Islet precursor cell (in vitro differentiated cells): ENCODE data around the gene CPNE6.
"Not testable (repeated sequence)": the region's sequence is repeated elsewhere in the genome, so short reads cannot be mapped to it uniquely, and the experiment has no call there.

Experiments used
- DNase-seq: peaks from one replicate; pipeline ENCODE4 v3.0.0-alpha.2; 2018

The CPNE6 gene

DNA sequence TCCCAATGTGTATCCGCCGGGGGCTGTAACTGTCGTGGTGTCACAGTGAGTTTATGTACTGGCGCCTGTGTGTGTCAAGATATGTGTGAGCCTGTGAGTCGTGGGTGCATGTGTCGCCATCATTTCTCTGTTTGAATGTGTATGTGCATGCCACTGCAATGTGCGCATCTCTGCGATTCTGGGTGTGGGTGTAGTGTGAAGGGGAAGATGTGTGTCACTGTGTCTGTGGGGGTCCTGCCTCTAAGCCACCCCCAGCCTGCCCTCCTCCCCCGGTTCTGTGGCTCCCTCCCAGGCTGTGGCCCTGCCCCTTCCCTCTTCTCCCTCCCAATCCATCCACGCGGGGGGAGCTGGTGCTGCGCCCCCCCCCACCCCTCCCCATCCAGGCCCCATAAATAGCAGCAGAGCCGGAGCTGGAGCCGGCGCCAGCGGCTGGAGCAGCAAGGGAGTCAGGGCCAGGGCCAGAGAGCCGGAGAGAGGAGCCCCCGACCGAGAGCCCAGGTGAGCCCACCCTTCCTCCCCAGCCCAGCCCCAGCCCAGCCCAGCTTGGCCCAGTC, at the start of gene CPNE6:
TSS of gene CPNE6 (plus strand) at position 419 of the 554 bp plus-strand sequence. CDS start 1,375 bp downstream, outside the sequence.
- DNase-seq = no peak

DNA sequence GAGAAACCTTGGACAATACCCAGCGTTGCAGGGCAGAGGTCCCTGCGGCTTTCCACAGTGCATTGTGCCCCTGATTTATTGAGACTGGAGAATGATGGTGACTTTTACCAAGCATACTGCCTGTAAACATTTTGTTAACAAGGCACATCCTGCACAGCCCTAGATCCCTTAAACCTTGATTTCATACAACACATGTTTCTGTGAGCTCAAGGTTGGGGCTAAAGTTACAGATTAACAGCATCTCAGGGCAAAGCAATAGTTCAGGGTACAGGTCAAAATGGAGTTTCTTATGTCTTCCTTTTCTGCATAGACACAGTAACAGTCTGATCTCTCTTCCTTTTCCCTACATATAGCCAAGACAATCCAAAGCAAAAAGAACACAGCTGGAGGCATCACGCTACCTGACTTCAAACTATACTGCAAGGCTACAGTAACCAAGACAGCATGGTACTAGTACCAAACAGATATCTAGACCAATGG, 46.4 kb upstream of the CPNE6 start:
- not testable (repeated sequence) for DNase-seq

DNA sequence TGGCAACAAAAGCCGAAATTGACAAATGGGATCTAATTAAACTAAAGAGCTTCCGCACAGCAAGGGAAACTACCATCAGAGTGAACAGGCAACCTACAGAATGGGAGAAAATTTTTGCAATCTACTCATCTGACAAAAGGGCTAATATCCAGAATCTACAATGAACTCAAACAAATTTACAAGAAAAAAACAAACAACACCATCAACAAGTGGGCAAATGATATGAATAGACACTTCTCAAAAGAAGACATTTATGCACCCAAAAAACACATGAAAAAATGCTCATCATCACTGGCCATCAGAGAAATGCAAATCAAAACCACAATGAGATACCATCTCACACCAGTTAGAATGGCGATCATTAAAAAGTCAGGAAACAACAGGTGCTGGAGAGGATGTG, 41.7 kb upstream of the CPNE6 start:
- not testable (repeated sequence) for DNase-seq

DNA sequence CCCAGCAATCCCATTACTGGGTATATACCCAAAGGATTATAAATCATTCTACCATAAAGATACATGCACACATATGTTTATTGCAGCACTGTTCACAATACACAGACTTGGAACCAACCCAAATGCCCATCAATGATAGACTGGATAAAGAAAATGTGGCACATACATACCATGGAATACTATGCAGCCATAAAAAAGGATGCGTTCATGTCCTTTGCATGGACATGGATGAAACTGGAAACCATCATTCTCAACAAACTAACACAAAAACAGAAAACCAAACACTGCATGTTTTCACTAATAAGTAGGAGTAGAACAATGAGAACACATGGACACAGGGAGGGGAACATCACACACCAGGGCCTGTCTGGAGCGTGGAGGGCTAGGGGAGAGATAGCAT, 40.0 kb upstream of the CPNE6 start:
- not testable (repeated sequence) for DNase-seq

DNA sequence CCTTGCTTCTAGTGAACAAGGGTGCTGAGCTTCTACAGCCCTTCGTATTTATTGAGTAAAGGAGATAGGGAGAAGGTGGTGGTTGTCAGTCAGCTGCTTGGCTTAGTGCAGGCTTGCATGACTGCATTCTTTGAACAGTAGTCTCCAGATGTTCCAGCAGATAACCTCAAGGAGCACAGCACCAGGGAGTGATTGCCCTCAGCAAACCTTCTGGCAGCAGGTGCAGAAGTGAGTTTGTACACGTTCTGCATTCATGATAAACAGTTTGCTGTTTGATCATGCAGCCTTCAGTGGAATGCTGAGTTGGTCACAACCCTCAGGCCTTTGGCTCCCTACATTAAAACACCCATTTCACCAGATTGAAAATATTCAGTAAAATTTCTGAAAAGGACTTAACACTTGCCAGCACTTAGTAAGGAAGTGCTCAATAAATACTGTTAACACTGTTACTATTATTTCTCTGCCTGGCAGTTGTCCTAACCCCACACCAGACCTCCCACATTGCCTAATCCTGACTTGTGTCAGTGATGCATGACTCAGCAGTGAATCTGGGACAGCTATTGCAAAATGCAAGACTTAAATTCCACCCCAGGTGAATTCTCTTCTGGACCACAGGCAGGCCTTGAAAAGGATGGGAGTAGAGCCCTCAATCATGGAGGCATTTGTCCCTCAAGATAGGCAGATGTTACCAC, 38.5 kb upstream of the CPNE6 start:
- no peak for DNase-seq

DNA sequence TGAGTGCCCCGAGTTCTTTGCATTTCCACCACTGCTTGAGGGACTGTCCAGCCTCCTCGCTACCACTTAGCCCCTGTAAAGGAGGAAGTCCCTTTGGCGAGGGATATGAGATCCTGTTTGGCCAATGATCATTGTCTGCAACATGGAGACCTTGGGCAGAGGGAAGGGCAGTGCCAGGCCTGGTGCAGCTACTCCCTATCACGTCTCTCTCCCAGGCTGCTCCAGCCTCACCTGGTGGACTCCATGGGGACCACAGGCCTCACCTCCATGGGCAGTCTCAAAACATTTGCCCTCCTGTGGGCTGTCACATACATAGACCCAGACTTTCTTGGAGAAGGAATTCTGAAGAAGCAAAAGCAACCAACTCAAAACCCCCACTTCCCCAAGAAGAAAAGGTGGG, 35.6 kb upstream of the CPNE6 start:
- not testable (repeated sequence) for DNase-seq

DNA sequence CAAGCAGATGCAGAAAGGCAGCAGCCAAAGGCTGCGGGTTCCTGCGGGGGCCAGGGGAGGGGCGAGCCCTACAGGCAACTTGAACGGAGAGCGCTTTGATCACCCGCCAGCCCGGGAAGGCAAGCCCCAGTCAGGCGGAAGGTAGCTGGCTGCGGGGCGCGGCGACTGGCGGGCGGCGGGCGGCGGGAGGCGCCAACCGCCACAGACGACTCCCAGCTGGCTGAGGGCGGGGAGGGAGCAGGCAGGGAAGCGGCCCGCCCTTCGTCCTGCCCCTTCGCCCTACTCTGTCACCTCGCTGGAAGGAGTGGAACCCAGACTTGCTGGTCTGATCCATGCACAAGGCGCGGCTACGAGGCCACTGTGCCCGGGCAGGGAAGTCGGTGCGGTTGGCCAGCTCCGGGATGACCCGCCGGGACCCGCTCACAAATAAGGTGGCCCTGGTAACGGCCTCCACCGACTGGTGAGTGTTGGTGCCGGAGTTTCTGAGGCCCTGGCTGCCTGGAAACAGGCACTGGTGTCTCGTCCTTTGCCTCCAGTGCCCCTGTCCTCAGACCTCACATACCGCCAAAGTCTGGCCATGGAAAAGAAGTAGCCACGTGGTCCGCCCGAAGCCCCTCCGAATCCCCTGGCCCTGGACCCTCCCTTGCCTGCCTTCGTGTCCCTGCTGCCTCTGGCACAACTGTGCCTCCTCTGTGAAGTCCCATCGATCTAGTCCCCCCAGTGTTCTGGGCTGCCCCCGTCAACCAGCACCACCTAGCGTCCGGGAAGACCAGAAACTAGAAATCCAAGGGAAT, 35.0 kb upstream of the CPNE6 start:
- DNase-seq = peak; percentile 93

DNA sequence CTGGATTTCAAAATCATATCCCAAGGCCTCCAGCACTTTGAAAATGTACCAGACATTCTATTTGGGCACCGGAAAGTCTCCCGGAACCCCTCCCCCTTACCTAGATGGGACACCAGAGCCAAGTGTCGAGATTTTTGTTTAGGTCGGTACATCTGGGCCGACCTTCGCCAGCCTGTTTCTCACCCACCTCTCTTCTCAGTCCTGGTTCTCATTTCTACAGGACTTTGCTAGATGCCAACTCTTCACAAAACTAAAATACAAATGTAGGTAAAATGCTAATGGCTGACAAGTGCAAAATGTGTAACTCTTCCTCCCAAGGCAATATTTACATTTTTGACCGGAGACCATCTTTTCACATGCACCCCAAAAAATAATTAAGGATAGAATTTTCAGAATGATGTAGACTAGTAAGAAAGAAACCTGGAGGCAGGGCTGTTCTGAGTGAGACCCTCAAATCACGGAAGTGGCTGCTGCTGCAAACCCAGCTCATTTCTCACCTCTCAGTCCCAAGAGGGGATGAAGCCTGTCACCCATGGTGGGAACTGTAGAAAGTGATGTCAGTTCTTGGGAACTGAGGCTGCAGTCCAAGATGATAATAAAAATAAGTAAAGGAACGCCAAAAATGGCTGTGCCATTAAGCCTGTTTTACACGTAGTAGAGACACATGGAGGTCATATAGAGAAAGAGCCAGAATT, 34.3 kb upstream of the CPNE6 start:
- not testable (repeated sequence) for DNase-seq

DNA sequence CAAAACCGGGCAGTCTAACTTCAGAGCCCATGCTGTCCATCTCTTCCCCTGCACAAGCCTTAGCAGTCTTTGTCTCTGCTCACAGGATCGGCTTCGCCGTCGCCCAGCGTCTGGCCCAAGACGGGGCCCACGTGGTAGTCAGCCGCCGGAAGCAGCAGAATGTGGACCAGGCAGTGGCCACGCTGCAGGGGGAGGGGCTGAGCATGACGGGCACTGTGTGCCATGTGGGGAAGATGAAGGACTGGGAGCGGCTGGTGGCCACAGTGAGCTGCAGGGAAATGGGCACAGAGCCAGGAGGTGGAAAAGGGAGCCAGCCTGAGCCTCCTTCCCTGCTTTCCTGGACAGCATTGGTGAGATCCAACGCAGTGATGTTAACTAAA, 33.7 kb upstream of the CPNE6 start:
- DNase-seq = no peak

DNA sequence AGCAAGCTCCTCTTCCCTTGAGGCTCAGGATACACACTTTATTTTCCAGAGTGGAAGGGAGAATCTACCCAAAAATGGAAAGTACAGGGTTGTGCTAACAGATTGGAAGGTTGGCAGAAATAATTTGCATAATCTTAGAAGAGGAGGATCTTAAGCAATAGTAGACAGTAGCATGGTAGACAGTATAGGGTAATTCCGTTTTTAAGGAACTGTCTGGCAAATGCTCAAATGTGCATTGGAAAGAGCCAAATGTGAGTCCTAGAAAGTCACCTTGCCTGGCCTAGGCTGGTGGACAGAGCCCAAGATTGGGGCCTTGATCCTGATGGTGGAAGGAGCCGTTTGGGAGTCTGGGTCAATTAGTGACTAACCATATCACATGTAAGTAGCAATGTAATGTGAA, 32.7 kb upstream of the CPNE6 start:
- no peak for DNase-seq

DNA sequence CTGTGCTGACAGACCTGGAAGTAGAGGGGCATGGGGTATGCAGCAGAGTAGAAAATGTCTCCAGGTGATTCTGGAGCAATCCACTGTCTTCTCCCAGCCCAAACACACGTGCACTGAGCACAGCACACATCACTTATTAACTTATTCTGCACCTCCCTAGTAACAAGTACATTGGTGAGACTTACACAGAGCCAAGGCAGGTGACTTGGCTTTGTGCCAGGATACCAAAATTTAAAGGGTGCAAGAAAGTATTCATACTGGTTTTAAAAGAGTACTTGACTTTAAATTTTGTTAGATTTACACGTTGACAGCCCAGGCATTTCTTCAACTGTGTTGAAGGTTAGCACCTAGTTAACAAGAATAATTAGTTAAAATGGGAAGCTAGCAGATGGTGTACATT, 30.7 kb upstream of the CPNE6 start:
- DNase-seq = no peak

DNA sequence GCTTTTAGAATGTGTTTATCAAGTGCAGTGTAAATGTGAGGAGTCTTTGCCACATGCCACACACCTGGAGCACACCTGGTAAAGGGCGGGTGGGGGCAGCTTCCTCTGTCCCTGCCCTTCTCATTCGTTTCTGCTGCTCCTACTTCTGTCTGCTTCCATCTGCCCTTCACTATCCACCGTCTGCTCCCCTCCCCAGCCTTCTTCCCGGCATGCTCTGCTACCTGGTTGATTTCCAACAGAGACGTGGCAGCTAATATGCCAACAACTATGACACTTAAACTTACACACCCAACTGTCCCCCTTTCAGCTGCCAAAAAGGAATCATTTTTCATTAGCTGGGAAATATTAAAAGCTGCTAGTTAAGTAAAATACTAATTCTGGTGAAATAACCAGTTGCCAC, 28.6 kb upstream of the CPNE6 start:
- no peak for DNase-seq

DNA sequence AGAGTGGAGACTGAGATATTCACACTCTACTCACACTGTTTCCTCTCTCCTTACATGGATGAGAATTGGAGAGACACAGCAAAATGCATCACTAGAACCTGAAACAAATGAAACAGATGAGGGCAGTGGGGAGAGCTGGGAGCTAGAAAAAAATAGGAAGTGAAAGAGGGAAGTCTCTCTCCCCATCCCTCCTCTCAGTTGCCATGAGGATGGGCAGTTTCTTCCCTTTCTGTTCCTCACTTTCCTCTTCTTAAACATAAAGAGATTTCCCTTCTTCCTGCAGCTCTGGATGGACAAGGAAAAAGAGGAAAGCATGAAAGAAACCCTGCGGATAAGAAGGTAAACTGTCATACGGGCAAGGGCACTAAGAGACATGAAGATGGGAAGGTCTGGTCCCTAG, 22.4 kb upstream of the CPNE6 start:
- DNase-seq = not testable (repeated sequence)

DNA sequence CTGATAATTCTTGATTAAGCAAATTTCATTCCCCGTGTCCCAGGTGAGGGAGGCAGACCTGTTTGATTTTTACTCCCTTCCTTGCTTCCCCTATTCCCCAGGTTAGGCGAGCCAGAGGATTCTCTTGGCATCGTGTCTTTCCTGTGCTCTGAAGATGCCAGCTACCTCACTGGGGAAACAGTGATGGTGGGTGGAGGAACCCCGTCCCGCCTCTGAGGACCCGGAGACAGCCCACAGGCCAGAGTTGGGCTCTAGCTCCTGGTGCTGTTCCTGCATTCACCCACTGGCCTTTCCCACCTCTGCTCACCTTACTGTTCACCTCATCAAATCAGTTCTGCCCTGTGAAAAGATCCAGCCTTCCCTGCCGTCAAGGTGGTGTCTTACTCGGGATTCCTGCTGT, 20.6 kb upstream of the CPNE6 start:
- DNase-seq = not testable (repeated sequence)

DNA sequence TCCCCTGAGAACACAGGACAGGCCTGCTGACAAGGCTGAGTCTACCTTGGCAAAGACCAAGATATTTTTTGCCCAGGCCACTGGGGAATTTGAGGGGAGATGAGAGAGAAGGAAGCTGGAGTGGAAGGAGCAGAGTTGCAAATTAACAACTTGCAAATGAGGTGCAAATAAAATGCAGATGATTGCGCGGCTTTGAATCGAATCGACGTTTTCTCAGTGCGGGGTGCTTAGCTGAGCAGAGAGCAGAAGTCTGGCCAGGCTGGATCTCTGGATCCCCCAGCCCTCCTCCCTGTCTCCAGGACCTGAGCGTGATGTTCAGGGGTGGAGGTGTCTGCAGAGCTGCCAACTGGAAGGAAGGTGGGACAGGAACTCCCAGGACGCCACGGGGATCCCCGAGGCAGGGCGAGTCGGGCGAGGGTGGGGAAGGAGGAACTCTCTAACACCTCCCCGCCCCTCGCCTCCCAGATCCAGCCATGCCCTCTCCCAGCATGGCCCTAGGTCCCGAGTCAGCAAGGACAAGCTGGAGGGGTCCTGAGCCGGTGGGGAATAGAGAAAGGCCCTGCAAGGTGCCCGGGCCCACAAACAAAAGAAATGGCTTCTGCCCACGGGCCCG, 20.1 kb upstream of the CPNE6 start:
- no peak for DNase-seq

DNA sequence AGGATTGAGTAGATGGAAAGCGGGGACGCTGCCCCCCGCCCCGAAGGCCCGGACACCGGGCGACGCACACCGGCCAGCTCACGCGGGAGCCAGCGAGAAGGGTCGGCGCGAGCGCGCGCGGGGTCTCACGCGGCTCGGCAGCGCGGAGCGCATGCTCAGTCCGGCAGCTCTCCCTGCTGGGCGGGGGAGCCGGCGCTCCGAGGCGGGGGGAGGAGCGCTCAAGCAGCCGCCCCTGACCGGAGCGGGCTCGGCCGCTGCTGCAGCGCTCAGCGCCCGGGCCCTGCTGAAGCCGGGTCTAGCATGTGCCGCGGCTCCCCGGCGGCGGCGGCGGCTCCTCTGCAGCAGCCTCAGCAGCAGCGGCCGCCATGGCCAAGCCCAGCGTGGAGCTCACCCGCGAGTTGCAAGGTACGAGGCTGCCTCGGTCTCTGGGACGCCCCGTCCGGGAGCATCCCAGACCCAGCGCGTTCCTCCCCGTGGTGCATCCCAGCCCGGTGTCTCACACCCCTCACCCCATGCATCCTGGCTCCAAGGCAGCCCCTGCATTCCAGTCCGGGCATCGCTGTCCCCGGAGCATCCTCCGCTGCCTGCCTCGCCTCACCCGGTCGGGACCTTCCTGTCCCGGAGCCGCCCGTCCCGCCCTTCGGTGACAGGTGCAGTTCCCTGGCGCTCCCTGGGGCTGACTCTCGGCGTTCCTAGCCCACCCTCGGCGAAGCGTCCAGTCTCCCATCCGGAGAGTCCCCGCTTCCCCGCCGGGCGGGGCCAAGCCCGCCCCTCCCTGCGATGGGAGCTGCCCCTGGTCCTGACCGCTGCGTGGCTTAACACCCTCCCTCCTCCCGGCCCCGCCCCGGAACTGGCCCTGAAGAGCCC, 19.3 kb upstream of the CPNE6 start, which contains the start of gene CARMIL3:
TSS of gene CARMIL3 (plus strand) at position 221 of the 867 bp plus-strand sequence. CDS start at position 366, 145 bp downstream.
- peak; percentile 82 for DNase-seq

DNA sequence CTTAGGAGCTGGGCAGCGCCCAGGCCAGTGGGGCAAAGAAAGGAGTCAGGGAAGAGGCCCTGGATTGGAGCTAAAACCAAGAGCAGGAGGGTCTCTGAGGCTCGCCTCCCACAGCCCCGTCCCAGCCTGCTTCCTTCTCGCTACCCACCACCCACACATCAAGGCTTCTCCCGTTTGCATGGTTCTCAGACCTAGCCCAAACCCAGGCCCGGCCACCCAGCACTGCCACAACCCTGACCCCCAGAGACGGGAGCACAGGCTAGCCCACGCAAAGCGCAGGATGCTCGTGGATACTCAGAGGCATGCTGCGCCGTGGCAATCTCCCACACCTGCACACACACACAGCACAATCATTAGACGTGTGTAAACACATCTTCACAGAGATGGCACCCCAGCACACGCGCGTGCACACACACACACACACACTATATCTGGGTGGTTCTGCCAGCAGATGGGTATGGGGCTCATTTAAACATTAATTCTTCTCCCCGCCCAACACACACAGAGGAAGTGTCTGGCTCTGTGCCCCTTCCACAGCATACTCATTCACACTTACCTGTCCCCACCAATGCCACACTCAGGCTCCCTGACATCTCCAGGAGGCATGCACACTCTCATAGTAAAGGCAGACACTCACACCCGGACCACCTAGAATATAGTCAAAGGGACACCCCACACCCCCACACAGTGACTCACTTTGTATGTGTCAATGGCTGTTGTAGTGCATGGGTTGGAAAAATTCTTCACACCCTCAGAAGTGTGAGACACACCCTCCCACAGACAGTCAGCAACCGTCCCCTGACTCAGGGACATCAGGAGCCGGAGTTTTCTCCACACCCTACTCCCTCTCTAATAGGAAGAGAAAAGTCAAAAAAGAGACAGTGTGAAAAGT, 18.5 kb upstream of the CPNE6 start:
- no peak for DNase-seq

DNA sequence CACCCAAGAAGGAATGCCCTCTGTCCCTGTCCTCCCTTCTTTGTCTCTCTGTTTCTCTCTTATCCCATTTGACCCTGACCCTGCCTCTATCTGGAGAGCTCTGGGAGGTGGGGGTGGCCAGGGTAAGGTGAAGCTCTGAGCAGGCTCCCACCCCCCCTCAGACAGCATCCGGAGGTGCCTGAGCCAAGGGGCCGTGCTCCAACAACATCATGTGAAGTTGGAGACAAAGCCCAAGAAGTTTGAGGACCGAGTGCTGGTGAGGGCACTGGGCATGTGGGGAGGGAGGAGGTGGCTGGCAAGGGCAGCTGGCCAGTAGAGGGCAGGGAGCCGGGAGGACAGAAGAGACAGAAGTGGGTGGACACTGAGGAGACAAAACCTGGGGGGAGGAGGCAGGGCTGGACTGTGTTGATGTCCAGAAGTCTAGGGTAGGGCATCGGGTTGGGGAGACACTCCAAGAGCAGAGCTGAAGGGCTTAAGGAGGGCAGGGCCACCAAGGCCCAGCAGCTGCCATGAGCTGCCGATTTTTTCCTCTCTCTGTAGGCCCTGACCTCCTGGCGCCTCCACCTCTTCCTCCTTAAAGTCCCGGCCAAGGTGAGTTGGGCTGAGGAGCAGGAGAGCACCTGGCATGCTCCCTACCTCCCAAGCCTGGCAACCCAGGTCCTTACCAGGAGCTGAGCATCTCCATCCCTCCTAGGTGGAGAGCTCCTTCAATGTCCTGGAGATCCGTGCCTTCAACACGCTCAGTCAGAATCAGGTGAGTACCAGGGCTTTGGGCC, 17.6 kb upstream of the CPNE6 start:
- no peak for DNase-seq

DNA sequence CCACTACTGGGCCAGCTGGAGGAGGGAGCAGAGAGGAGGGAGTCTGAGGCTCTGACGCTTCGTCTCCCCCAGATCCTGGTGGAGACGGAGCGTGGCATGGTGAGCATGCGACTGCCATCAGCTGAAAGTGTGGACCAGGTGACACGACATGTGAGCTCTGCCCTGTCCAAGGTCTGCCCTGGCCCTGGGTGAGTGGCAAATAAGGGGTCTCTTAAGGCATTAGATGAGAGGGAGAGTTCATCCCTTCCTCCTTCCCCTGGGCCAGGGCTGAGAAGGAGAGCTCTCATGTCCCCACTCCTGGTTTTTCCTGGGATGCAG, 17.1 kb upstream of the CPNE6 start:
- DNase-seq = no peak

DNA sequence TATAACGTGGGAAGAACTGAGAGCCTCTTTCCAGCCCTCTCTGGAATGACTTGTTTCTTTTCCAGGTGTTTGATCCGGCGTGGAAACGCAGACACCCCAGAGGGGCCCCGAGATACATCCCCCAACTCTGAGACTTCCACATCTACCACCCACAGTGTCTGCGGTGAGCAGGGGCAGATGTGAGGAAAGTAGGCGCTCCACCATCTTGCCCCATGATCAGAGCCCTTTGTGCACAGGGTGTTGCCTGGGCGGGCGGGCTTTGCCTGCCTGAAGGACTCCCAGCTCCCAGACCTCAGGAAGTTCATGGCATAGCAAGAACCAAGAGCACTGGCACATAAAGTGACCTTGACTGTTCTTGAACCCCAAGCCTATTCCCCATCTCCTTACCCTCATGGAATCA, 16.7 kb upstream of the CPNE6 start:
- DNase-seq = no peak
